ENCODE results near the gene ZNF586.

- no peak for TF ChIP-seq CTCF (IDR thresholded peaks at IDR 0.05)
- TF ChIP-seq POLR2A (IDR thresholded peaks at IDR 0.05) = no peak
- no peak for TF ChIP-seq POLR2AphosphoS5 (IDR thresholded peaks at IDR 0.05)
- no peak for TF ChIP-seq EP300 (IDR thresholded peaks at IDR 0.05)
These were observed 15.3 kb upstream of the ZNF586 start for GRCh38 chr19:57754091-57754673.
